HFF-Myc (cell line): ENCODE measurements around the gene KIAA1549.
"Not testable (repeated sequence)": the region's sequence is repeated elsewhere in the genome, so short reads cannot be mapped to it uniquely, and the experiment has no call there.

Experiments
- DNase-seq: peaks from one replicate; pipeline ENCODE4 v3.0.0-alpha.2; 2011; ENCODE audit warnings: low read depth; ENCODE audit errors: extremely low read depth
- H3K4me3 ChIP-seq: replicated peaks from 2 replicates; pipeline ENCODE4 v1.5.1; 2011; ENCODE audit warnings: low read depth, mild to moderate bottlenecking, control low read depth, low read length
- TF ChIP-seq, protein P1 (sequence below): IDR thresholded peaks from 2 replicates; pipeline ENCODE4 v1.5.1; 2012; ENCODE audit warnings: mild to moderate bottlenecking, low read depth, low read length, control low read depth; ENCODE audit errors: missing control alignments

The KIAA1549 gene

DNA sequence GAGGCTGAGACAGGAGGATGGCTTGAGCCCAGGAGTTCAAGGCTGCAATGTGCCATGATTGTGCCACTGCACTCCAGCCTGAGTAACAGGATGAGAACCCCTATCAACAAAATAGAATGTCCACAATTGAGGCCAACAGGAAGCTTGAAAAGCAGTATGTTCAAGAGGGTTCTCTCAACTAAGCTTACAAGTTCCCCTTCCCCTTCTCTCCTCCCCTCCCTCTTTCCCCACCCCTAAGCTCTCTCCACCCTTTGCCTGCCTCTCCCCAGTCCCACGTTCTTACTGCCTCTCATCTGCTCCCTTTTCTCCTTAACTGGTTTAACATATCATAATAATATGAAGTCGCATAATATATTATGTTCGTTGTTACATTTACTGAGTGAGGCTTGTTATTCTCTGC lies 35.4 kb downstream of the KIAA1549 start:
- DNase-seq, result no peak
- TF ChIP-seq, protein P1, sequence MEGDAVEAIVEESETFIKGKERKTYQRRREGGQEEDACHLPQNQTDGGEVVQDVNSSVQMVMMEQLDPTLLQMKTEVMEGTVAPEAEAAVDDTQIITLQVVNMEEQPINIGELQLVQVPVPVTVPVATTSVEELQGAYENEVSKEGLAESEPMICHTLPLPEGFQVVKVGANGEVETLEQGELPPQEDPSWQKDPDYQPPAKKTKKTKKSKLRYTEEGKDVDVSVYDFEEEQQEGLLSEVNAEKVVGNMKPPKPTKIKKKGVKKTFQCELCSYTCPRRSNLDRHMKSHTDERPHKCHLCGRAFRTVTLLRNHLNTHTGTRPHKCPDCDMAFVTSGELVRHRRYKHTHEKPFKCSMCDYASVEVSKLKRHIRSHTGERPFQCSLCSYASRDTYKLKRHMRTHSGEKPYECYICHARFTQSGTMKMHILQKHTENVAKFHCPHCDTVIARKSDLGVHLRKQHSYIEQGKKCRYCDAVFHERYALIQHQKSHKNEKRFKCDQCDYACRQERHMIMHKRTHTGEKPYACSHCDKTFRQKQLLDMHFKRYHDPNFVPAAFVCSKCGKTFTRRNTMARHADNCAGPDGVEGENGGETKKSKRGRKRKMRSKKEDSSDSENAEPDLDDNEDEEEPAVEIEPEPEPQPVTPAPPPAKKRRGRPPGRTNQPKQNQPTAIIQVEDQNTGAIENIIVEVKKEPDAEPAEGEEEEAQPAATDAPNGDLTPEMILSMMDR, result no peak
- no peak overlapping the region for H3K4me3 ChIP-seq

DNA sequence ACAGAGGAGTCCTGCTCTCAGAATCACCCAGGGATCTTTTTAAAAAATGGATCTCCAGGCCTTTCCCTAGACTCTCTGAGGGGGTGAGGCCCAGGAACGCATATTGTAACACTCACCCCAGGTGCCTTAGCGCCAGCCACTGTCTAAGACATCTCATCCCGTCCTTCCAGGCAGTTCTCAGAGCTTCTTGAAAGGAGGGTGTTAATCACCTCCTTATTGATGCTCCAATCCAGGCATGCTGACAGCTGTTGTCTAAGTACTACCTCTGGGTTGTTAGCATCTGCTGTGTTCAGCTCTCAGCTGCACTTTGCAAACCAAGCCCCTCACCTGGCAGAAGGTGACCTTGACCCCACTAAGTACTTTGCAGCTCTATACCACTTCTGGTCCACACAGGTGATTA lies 36.0 kb downstream of the KIAA1549 start:
- DNase-seq, result no peak
- TF ChIP-seq, protein P1, result no peak
- no peak overlapping the region for H3K4me3 ChIP-seq

DNA sequence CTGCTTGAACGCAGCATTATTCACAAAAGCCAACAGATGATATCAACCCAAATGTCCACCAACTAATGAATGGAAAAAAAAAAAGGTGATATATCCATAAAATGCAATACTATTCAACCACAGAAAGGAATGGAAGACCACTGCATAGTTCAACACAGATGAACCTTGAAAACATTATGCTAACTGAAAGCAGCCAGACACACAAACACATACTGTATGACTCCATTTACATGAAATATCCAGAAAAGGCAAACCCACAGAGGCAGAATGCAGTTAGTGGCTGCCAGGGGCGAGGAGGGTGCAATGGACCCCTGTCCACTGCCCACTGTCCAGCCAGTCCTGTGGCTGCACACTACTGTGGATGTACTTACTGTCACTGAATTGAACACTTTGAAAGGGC lies 36.6 kb downstream of the KIAA1549 start:
- H3K4me3 ChIP-seq, result no peak overlapping the region
- no peak for DNase-seq
- TF ChIP-seq, protein P1, result no peak

DNA sequence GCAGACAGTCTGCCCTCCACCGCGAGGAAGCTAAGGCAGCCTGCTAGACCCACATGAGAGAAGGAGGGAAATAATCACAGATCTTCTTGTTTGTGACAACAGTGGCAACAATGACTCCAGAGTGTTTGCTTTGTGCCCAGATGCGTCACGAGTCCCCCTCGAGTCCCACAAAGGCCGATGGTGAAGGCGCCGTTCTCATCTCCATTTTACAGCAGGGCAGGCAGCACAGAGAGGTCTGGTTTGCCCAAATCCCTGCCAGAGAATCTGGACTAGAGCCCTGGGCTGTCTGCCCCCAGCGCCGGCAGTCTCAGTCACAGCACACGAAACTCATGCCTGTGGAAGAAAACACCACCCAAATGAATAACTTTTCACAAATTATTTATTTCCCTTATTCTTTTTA lies 38.1 kb downstream of the KIAA1549 start:
- DNase-seq, result no peak
- no peak overlapping the region for H3K4me3 ChIP-seq
- TF ChIP-seq, protein P1, result no peak

DNA sequence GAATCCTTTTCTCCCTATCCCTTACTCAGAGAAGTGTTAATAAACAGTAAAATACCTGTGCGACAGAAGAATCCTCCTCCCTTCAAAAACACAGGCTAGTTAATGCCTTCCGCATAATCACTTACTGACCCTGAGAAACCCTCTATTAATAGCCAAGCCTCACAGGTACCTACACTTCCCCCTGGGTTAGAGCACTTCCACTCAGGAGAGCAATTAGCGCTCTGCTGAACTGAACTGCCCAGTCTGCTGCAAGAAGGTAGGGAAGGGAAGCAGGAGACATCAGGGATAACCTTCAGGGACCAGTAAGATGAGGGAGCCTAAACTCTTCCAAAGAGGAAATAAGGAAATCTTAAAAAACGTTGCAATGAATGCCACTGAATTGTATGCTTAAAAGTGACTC lies 39.6 kb downstream of the KIAA1549 start:
- TF ChIP-seq, protein P1, result no peak
- H3K4me3 ChIP-seq, result no peak overlapping the region
- no peak for DNase-seq

DNA sequence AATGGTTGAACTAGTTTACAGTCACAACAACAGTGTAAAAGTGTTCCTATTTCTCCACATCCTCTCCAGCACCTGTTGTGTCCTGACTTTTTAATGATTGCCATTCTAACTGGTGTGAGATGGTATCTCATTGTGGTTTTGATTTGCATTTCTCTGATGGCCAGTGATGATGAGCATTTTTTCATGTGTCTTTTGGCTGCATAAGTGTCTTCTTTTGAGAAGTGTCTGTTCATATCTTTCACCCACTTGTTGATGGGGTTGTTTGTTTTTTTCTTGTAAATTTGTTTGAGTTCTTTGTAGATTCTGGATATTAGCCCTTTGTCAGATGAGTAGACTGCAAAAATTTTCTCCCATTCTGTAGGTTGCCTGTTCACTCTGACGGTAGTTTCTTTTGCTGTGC lies 40.6 kb downstream of the KIAA1549 start:
- not testable (repeated sequence) for DNase-seq

DNA sequence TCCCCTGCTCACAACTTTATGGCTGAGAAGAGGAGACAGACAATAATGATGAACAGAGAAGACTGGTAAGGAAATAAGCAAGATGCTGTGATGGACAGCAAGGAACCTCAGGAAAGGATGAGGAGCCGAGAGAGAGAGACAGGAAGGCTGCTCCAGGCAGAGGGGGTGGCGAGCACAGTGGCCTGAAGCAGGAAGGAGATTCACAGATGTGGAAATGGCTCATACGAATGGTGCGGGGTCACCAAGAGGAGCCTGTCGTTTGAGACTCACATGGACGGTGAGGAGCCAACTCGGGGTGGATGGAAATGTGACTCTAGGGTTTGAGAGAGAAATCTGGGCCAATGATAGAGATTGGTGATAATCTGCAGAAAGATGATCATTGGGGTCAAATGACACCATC lies 43.7 kb downstream of the KIAA1549 start:
- no peak overlapping the region for H3K4me3 ChIP-seq
- DNase-seq, result no peak
- TF ChIP-seq, protein P1, result no peak

More for the DNA sequence above, 40.6 kb downstream of the KIAA1549 start:
- H3K4me3 ChIP-seq, result not testable (repeated sequence)
